Thyroid gland (tissue), 4 donors: ENCODE results near the gene KCNJ12.

Experiments used
- POLR2A ChIP-seq, 2 donors: fragments of 450-650 bp; IDR thresholded peaks; one replicate each; pipeline ENCODE4 v1.6.1; 2017; ENCODE audit warnings: antibody characterized with exemption in 2 of 2, mild to moderate bottlenecking in 2 of 2, moderate library complexity in 1 of 2
- TF ChIP-seq, protein P1 (sequence below), 6 experiments: fragments of 200-600 bp in 3 of 6; fragments of 450-650 bp in 3 of 6; sonication (generic) in 3 of 6; IDR thresholded peaks; one replicate each; pipeline ENCODE4 v1.5.1; 2016 to 2019; ENCODE audit warnings: antibody characterized with exemption in 6 of 6, mild to moderate bottlenecking in 2 of 6, inconsistent platforms in 1 of 6, moderate library complexity in 1 of 6

DNA sequence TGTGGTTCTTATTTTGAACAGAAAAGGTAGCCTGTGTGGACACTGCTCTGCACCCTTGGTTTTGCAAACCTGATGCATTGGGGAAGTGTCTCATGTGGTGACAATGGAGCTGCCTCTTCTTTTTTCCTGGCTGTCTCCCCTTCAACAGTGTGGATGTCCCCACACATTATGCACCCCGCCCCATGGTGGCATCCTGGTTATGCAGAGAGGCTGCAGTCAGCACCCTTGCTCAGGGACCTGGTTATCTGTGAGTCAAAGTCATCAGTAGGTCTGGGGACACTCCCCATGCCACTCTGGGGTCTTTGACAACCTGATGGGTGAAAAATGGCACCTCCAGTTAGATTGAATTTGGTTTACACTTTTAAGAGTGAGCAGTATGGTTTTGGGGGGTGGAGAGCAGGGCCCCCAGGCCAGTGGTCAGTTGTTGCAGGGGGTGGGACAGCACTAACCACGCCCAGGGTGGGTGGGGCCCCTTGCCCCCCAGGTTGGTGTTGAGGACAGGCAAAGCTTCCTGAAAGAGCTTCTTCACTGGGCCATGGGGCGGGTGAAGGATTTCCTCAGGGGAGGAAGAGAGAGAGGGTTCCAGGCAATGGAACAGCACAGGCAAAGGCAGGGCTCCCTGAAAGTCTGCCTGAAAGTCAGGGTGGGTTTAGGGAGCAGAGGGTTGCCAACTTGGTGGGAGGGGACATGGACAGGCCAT, 24.6 kb upstream of the KCNJ12 start:
- TF ChIP-seq, protein P1, sequence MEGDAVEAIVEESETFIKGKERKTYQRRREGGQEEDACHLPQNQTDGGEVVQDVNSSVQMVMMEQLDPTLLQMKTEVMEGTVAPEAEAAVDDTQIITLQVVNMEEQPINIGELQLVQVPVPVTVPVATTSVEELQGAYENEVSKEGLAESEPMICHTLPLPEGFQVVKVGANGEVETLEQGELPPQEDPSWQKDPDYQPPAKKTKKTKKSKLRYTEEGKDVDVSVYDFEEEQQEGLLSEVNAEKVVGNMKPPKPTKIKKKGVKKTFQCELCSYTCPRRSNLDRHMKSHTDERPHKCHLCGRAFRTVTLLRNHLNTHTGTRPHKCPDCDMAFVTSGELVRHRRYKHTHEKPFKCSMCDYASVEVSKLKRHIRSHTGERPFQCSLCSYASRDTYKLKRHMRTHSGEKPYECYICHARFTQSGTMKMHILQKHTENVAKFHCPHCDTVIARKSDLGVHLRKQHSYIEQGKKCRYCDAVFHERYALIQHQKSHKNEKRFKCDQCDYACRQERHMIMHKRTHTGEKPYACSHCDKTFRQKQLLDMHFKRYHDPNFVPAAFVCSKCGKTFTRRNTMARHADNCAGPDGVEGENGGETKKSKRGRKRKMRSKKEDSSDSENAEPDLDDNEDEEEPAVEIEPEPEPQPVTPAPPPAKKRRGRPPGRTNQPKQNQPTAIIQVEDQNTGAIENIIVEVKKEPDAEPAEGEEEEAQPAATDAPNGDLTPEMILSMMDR (IDR thresholded peaks at IDR 0.05), result no peak
- no peak for TF ChIP-seq POLR2A (IDR thresholded peaks at IDR 0.05)
